Hematopoietic multipotent progenitor cell treated with erythropoietin and hydrocortisone succinate and interleukin-3 and kit ligand, for 17 days (in vitro differentiated cells): ENCODE results near the gene GCNT1.
"Not testable (repeated sequence)": the region's sequence is repeated elsewhere in the genome, so short reads cannot be mapped to it uniquely, and the experiment has no call there.

Experiments used
- DNase-seq: peaks from one replicate; pipeline ENCODE4 v3.0.0-alpha.2; 2015; ENCODE audit warnings: low spot score

The GCNT1 gene

GRCh38 chr9:76443887-76444286 lies 15.1 kb upstream of the GCNT1 start:
- no peak for DNase-seq

- DNase-seq = no peak
Observed at GRCh38 chr9:76444322-76444929, 14.6 kb upstream of the GCNT1 start.

- no peak for DNase-seq
Observed at GRCh38 chr9:76445976-76446375, 13.0 kb upstream of the GCNT1 start.

GRCh38 chr9:76448501-76448900 lies 10.5 kb upstream of the GCNT1 start:
- DNase-seq = no peak

GRCh38 chr9:76451234-76451633 lies 7.7 kb upstream of the GCNT1 start:
- no peak for DNase-seq

GRCh38 chr9:76452839-76453238 lies 6.1 kb upstream of the GCNT1 start:
- DNase-seq = no peak

- DNase-seq = no peak
Observed at GRCh38 chr9:76453785-76454184, 5.2 kb upstream of the GCNT1 start.

- DNase-seq = no peak
Observed at GRCh38 chr9:76454311-76454710, 4.7 kb upstream of the GCNT1 start.

- peak; percentile 41 for DNase-seq
Observed at GRCh38 chr9:76456202-76456926, 2.6 kb upstream of the GCNT1 start.

GRCh38 chr9:76459694-76460635 lies 983 bp downstream of the GCNT1 start:
- DNase-seq = no peak

- no peak for DNase-seq
Observed at GRCh38 chr9:76462126-76462525, 3.1 kb downstream of the GCNT1 start.

GRCh38 chr9:76463211-76463610 lies 4.2 kb downstream of the GCNT1 start:
- no peak for DNase-seq

GRCh38 chr9:76464706-76465105 lies 5.7 kb downstream of the GCNT1 start:
- DNase-seq = no peak

- no peak for DNase-seq
Observed at GRCh38 chr9:76465442-76466298, 6.7 kb downstream of the GCNT1 start.

- DNase-seq = no peak
Observed at GRCh38 chr9:76466299-76466605, 7.3 kb downstream of the GCNT1 start.

- DNase-seq = no peak
Observed at GRCh38 chr9:76474419-76474818, 15.4 kb downstream of the GCNT1 start.

- DNase-seq = no peak
Observed at GRCh38 chr9:76475686-76476085, 16.7 kb downstream of the GCNT1 start.

- not testable (repeated sequence) for DNase-seq
Observed at GRCh38 chr9:76477818-76478217, 18.8 kb downstream of the GCNT1 start.

- DNase-seq = no peak
Observed at GRCh38 chr9:76478226-76478625, 19.2 kb downstream of the GCNT1 start.

GRCh38 chr9:76479337-76479736 lies 20.4 kb downstream of the GCNT1 start:
- DNase-seq = not testable (repeated sequence)

- DNase-seq = no peak
Observed at GRCh38 chr9:76486151-76486550, 27.2 kb downstream of the GCNT1 start.
